HG03159 (cell line): ENCODE results near the gene SORL1.

Experiments
- ATAC-seq: cut with Tn5 transposase; IDR thresholded peaks from one replicate; pipeline ENCODE4 v1.9.1; 2021; ENCODE audit warnings: mild to moderate bottlenecking, moderate library complexity; ENCODE audit not compliant: unreplicated experiment

SORL1 gene

GRCh38 chr11:121672630-121673487, 220.7 kb downstream of the SORL1 start:
- ATAC-seq: no peak

- no peak for ATAC-seq
Measured at GRCh38 chr11:121681550-121682268, 229.6 kb downstream of the SORL1 start.
